Right lobe of liver (tissue), 4 donors: ENCODE data around the gene CNTLN.
"Not testable (repeated sequence)": the region's sequence is repeated elsewhere in the genome, so short reads cannot be mapped to it uniquely, and the experiment has no call there.

Source experiments
- CTCF ChIP-seq, 4 donors: fragments of 200-600 bp in 3 of 4; fragments of 450-650 bp in 1 of 4; IDR thresholded peaks; one replicate each; pipeline versions ENCODE4 v1.5.1 to v1.8.0; 2016 to 2022; ENCODE audit warnings: antibody characterized with exemption in 4 of 4, mild to moderate bottlenecking in 2 of 4
- POLR2A ChIP-seq: fragments of 450-650 bp; IDR thresholded peaks from one replicate; pipeline ENCODE4 v1.6.1; 2017; ENCODE audit warnings: antibody characterized with exemption, mild to moderate bottlenecking
- donor health status: DM: no; HTN: no; CAD: no.
- donor health status: DM: no; HTN: no; CAD: no.
- donor health status: DM: no; HTN: yes; CAD: no.

DNA sequence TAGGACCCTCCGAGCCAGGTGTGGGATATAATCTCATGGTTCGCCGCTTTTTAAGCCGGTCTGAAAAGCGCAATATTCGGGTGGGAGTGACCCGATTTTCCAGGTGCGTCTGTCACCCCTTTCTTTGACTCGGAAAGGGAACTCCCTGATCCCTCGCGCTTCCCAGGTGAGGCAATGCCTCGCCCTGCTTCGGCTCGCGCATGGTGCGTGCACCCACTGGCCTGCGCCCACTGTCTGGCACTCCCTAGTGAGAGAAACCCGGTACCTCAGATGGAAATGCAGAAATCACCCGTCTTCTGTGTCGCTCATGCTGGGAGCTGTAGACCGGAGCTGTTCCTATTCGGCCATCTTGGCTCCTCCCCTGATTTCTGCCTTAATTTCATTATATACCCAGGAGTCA, 155.8 kb downstream of the CNTLN start:
- not testable (repeated sequence) for TF ChIP-seq CTCF (IDR thresholded peaks at IDR 0.05); POLR2A
